Astrocyte of the cerebellum (primary cell): ENCODE results near the gene MAN1A1.

Experiments
- DNase-seq: peaks from one replicate; pipeline ENCODE4 v3.0.0-alpha.2; 2011; ENCODE audit warnings: low read depth
- H3K4me3 ChIP-seq: 2 replicates; pipeline ENCODE4 v1.5.1; 2011; ENCODE audit warnings: mild to moderate bottlenecking, low read depth, low read length, moderate library complexity
- CTCF ChIP-seq: IDR thresholded peaks from 2 replicates; pipeline ENCODE4 v1.5.1; 2012; ENCODE audit warnings: low read length, low read depth, moderate library complexity, mild to moderate bottlenecking; ENCODE audit errors: missing control alignments
- in situ Hi-C: cut with HindIII; loops from 2 replicates; pipeline ENCODE4 v1.10.0; 2017; ENCODE audit warnings: low sequenced_read_pairs

MAN1A1 gene

DNA sequence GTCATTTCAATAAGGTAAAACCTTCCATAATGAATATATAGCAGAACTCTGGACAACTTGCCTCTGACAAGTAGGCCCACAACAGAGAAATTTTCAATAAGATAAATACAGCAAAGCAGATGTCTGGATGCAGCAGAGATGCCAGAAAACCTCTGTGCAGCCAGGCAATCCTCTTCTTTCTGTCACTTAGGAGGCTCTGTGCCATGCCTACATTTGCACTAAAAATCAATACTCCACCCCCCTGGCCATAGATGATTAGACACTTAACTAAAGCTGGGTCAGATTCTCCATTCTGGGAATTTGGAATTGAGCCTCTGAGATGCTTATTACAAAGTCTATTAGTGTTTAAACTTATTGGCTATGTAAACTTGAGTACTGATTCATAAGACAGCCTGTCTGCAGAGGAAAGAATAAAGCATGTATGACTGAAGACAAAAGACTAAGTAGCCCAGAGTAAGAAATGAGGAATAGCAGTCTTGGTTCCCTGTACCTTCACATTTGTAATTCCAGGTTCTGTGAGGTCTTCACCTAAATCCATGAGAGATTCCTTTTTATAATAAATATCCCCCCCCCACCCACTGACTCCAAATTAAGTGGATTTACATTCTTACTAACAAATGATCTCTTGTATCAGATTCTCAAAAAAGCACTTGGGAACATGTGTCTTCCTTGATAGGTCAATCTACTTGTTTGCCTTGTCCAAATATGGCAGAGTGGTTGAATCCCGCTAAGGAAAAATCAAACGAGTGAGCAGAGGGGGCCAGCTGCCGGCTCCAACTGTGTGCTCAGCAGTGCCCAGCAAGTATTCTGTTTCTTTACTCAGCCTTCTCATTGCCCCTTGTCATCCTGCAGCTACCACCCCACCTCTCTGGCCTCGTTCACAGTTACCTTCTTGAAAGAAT, 20.4 kb downstream of the MAN1A1 start:
- TF ChIP-seq CTCF = no peak
- in situ Hi-C loops = no loop called here
- DNase-seq = no peak
- H3K4me3 ChIP-seq = no peak overlapping the region

GRCh38 chr6:119328254-119328653, 21.3 kb downstream of the MAN1A1 start:
- no peak for DNase-seq
- no peak for TF ChIP-seq CTCF
- H3K4me3 ChIP-seq = no peak overlapping the region
- in situ Hi-C loops = no loop called here

GRCh38 chr6:119327810-119328209, 21.8 kb downstream of the MAN1A1 start:
- in situ Hi-C loops = no loop called here

DNA sequence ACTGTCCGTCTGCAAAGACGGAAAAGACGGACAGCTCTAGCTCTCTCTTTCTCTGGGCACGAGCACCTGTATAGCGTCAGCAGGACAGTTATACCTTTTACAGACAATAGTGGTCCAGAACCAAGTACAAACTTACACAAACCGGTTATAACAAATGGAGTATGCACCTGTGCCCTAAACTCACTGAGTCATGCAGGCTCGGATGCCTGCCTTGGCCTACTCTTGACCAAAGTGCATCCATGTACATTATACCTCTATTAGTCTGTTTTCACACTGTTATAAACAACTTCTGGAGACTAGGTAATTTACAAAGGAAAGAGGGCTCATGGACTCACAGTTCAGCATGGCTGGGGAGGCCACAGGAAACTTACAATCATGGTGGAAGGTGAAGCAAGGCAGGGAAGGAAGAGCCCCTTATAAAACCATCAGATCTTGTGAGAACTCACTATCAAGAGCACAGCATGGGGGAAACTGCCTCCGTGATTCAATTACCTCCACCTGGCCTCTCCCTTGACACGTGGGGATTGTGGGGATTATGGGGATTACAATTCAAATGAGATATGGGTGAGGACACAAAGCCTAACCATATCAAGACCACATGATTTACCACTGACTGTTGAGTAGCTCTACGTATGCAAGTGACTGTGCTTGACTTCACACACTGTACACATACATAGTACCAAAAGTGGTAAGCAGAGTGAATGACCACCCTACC, 23.1 kb downstream of the MAN1A1 start:
- in situ Hi-C loops = no loop called here

More at GRCh38 chr6:119327810-119328209, 21.8 kb downstream of the MAN1A1 start:
- H3K4me3 ChIP-seq = no peak overlapping the region
- TF ChIP-seq CTCF = no peak
- no peak for DNase-seq

DNA sequence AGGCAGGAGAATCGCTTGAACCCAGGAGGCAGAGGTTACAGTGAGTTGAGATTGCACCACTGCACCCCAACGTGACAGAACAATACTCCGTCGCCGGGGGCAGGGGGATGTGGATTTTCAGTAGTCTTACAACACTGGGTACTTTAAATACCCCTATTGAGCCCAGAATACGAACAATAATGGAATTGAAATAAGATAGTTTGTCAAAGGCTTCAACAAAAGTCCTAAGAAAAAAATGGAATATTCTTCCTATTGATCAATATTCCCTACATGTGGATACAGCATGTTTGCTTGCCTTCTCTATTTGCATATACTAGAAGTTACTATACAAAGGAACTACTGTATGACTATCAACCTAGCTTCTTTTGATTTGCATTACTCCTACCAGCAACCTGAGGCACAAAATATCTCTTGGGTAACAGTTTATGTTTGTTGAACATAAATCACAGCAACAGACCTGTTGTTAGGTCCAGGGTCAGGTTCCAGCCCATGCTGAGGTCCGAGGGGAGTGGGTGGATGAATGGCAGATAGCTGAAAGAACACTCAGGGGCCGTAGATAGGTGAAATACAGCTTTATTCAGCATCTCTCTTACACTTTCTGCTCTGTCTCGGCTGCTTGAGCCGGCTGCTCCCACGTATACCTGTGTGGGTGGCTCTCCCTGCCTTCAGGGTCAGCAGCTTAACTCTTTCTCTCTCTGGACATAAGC, 23.8 kb downstream of the MAN1A1 start:
- no peak overlapping the region for H3K4me3 ChIP-seq
- TF ChIP-seq CTCF = no peak
- no peak for DNase-seq
- in situ Hi-C loops = no loop called here

More for the DNA sequence above, 23.1 kb downstream of the MAN1A1 start:
- no peak for DNase-seq
- no peak overlapping the region for H3K4me3 ChIP-seq
- TF ChIP-seq CTCF = no peak

GRCh38 chr6:119324718-119325117, 24.8 kb downstream of the MAN1A1 start:
- in situ Hi-C loops = no loop called here
- no peak overlapping the region for H3K4me3 ChIP-seq
- DNase-seq = no peak
- TF ChIP-seq CTCF = no peak
